ENCODE data around the gene SLC25A30. TPM values are rescaled to one million over a fixed set of nuclear protein-coding genes. Genes with fewer than 3 reads are reported as not detected.

Gene SLC25A30
- total and polyA plus RNA-seq, 2 of the 13 experiments (the other 11 are each of a cell fraction or from before 2014, with no cell fraction given): 19.6 to 22.5 TPM

DNA sequence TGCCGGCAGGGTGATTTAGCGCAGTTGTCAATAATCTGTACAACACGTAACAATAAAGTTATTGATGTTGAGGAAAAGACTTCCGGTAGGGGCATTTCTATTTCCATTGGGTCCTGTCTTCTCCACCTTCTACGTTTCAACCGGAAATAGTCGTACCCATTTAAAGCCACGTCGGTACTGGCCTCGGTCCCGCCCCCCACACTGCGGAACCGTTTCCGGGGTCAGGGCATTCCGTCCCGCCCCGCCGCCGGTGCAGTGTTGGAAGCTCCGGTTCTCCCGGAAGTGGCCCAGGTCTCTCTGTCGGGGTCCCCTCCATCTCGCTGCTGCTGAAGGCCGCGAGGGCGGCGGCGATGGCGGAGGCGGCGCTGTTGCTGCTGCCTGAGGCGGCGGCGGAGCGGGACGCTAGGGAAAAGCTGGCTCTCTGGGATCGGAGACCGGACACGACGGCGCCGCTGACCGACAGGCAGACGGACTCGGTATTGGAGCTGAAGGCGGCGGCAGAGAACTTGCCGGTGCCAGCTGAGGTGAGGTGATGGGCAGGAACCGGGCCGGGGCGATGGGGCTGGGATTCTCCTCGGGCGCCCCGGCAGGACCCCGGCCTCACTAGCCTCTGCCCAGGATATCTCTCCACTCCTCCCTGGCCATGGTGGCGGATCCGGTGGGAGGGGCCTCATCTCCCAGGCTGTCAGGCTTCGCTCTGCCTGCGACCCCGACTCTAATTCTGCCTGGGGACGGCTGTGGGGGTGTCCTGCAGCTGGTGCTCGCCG is 46.7 kb upstream of the SLC25A30 start, which contains the start of gene COG3 (continued):
- peak; percentile 95 for TF ChIP-seq ZNF574 (CRISPR knock-in tag; IDR thresholded peaks at IDR 0.05)
- 0 out of 2 replicates have a peak, but pooled peaks have one; percentile 43 for TF ChIP-seq GTF3A (CRISPR knock-in tag; conservative IDR thresholded peaks at IDR 0.05)
- no peak for TF ChIP-seq ZNF569 (CRISPR knock-in tag; IDR thresholded peaks at IDR 0.05; ENCODE audit: borderline replicate concordance)
- TF ChIP-seq ZMYM4 (CRISPR knock-in tag; IDR thresholded peaks at IDR 0.05): peak; percentile 86
- TF ChIP-seq RBM39 (IDR thresholded peaks at IDR 0.05; ENCODE audit: low read depth, low read length, poor library complexity, severe bottlenecking): peak; percentile 48
- TF ChIP-seq ARID5B (CRISPR knock-in tag; IDR thresholded peaks at IDR 0.05): peak; percentile 47
- TF ChIP-seq ZNF326 (CRISPR knock-in tag; IDR thresholded peaks at IDR 0.05; ENCODE audit: borderline replicate concordance): no peak
- TF ChIP-seq SMARCE1 (IDR thresholded peaks at IDR 0.05; ENCODE audit: borderline replicate concordance): no peak
- TF ChIP-seq ADNP (CRISPR knock-in tag; IDR thresholded peaks at IDR 0.05): no peak
- TF ChIP-seq CREB1 (IDR thresholded peaks at IDR 0.05): peak; percentile 85
- peak; percentile 95 for TF ChIP-seq CREB1 (CRISPR knock-in tag; IDR thresholded peaks at IDR 0.05)
- peak; percentile 73; the same call in 1 of the 2 replicates for TF ChIP-seq ZNF567 (CRISPR knock-in tag; IDR thresholded peaks at IDR 0.05; ENCODE audit: borderline replicate concordance)
- peak; percentile 80; the same call in 1 of the 2 replicates for TF ChIP-seq NFKBIZ (CRISPR knock-in tag; IDR thresholded peaks at IDR 0.05)
- no peak; the same call in 1 of the 2 replicates for TF ChIP-seq ZNF839 (CRISPR knock-in tag; IDR thresholded peaks at IDR 0.05; ENCODE audit: borderline replicate concordance)
- TF ChIP-seq ONECUT2 (CRISPR knock-in tag; IDR thresholded peaks at IDR 0.05): peak; percentile 82
- no peak; the same call in 1 of the 2 replicates for TF ChIP-seq MEIS2 (CRISPR knock-in tag; IDR thresholded peaks at IDR 0.05)
- peak; percentile 72 for TF ChIP-seq NFYB (CRISPR knock-in tag; IDR thresholded peaks at IDR 0.05)
- no peak for TF ChIP-seq SYNCRIP (IDR thresholded peaks at IDR 0.05; ENCODE audit: insufficient read depth, low read depth, low read length)
- peak; percentile 36; the same call in 1 of the 2 replicates for TF ChIP-seq MAX (IDR thresholded peaks at IDR 0.05)
- TF ChIP-seq ASH2L (IDR thresholded peaks at IDR 0.05; ENCODE audit: insufficient read length, low read depth, low read length): peak; percentile 97
- 0 out of 2 replicates have a peak, but pooled peaks have one; percentile 43 for TF ChIP-seq ZNF510 (CRISPR knock-in tag; IDR thresholded peaks at IDR 0.05; ENCODE audit: low read depth)
- TF ChIP-seq NCOA2 (CRISPR knock-in tag; IDR thresholded peaks at IDR 0.05): no peak
- peak; percentile 83 for TF ChIP-seq KDM5A (IDR thresholded peaks at IDR 0.05; ENCODE audit: borderline replicate concordance, low read length)

Measured in HepG2 (cell line).